Gastroesophageal sphincter (tissue), 3 donors: ENCODE results near the gene PARD3.

Source experiments
- EP300 ChIP-seq: sonication (generic); formaldehyde crosslinking; IDR thresholded peaks from one replicate; pipeline ENCODE4 v1.6.1; 2017; ENCODE audit warnings: antibody characterized with exemption, mild to moderate bottlenecking
- POLR2A ChIP-seq, 2 donors: fragments of 450-650 bp; IDR thresholded peaks; one replicate each; pipeline ENCODE4 v1.6.1; 2017; ENCODE audit warnings: antibody characterized with exemption in 2 of 2, mild to moderate bottlenecking in 2 of 2, moderate library complexity in 1 of 2
- POLR2AphosphoS5 ChIP-seq: sonication (generic); formaldehyde crosslinking; IDR thresholded peaks from one replicate; pipeline ENCODE4 v1.6.1; 2017; ENCODE audit warnings: antibody characterized with exemption
- TF ChIP-seq, protein P1 (sequence below), 4 experiments: fragments of 200-600 bp in 2 of 4; fragments of 450-650 bp in 2 of 4; sonication (generic) in 1 of 4; IDR thresholded peaks; one replicate each; pipeline ENCODE4 v1.5.1; 2017 to 2019; ENCODE audit warnings: antibody characterized with exemption in 4 of 4, mild to moderate bottlenecking in 2 of 4, moderate library complexity in 2 of 4

DNA sequence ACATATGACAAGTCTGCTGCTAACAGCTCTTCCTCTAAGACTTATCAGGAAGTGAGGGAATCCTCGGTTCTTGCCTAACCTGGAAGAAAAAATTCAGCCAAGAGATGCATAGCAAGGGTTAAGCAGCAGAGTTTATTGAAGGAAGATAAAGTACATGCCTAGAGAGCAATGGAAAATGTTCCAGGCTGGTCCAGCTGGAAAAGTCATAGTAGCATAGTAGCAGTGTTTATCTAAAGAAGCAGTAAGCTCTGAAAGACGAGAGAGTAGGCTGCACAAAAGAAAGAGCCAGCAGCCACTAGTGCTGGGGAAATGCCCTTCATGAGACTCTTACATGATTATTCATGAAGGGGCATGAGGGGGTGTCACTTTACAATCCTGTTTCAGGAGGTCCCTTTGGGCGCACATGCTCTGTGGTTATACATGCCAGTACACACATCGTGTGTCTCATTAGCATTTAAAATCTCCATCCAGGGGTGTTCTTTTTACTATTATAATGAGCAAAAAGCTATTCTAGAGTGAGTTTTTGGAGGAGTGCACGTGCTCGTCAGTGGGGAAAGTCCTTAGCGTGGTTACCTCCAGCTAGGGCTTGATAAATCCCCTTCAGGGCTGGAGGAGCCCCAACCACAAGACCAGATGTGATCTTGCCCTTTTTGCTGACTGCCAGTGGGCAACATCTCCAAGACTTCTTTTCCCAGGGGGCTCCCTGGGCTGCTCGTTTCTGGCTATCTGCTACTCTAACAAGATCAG, 716.1 kb downstream of the PARD3 start:
- TF ChIP-seq POLR2A (IDR thresholded peaks at IDR 0.05) (no peak), EP300 (no peak), POLR2AphosphoS5 (no peak)
- TF ChIP-seq, protein P1, sequence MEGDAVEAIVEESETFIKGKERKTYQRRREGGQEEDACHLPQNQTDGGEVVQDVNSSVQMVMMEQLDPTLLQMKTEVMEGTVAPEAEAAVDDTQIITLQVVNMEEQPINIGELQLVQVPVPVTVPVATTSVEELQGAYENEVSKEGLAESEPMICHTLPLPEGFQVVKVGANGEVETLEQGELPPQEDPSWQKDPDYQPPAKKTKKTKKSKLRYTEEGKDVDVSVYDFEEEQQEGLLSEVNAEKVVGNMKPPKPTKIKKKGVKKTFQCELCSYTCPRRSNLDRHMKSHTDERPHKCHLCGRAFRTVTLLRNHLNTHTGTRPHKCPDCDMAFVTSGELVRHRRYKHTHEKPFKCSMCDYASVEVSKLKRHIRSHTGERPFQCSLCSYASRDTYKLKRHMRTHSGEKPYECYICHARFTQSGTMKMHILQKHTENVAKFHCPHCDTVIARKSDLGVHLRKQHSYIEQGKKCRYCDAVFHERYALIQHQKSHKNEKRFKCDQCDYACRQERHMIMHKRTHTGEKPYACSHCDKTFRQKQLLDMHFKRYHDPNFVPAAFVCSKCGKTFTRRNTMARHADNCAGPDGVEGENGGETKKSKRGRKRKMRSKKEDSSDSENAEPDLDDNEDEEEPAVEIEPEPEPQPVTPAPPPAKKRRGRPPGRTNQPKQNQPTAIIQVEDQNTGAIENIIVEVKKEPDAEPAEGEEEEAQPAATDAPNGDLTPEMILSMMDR (IDR thresholded peaks at IDR 0.05): no peak
